Measurements from ENCODE around the gene PITPNM3. TPM values are rescaled to one million over a fixed set of nuclear protein-coding genes. Genes with fewer than 3 reads are reported as not detected.
A peak's percentile ranks its signal among the peaks of the same experiment; 100 is the strongest.

PITPNM3 gene
- total and polyA plus RNA-seq, 2 experiments from 2014 or later, result 1.0 to 1.5 TPM

GRCh38 chr17:6532441-6532885 lies 23.9 kb downstream of the PITPNM3 start (continued):
- no peak for TF ChIP-seq REST (IDR thresholded peaks at IDR 0.05; ENCODE audit: unreplicated experiment)
- no peak for TF ChIP-seq JUNB (IDR thresholded peaks at IDR 0.05; ENCODE audit: unreplicated experiment)

GRCh38 chr17:6531575-6531974 lies 24.8 kb downstream of the PITPNM3 start:
- H3K4me3 Mint-ChIP-seq, result no peak overlapping the region
- no peaks in the 10 kb centered on the region for H3F3A ChIP-seq (replicated peaks; ENCODE audit: low read depth)
- H3K36me3 Mint-ChIP-seq (ENCODE audit: low read depth), result no peaks in the 10 kb centered on the region
- H3K4me3 ChIP-seq, result no peak overlapping the region
- no peaks in the 10 kb centered on the region for H3K9me3 Mint-ChIP-seq
- no peaks in the 10 kb centered on the region for H3K27me3 ChIP-seq (ENCODE audit: insufficient read depth)
- 0 out of 2 replicates have a peak, but pooled peaks cover 3% of the 10 kb centered on the region for H3K9me2 ChIP-seq (ENCODE audit: insufficient read depth)
- H3K36me3 ChIP-seq (ENCODE audit: insufficient read depth), result no peaks in the 10 kb centered on the region
- H3K4me2 ChIP-seq, result no peak overlapping the region
- ATAC-seq, result no peak
- H3K79me2 ChIP-seq (replicated peaks; ENCODE audit: insufficient read depth), result no peaks in the 10 kb centered on the region
- H2AFZ ChIP-seq, result no peak overlapping the region
- no peak for TF ChIP-seq CREB1 (CRISPR knock-in tag; IDR thresholded peaks at IDR 0.05; ENCODE audit: low read depth)
- no peak for TF ChIP-seq ZNF114 (CRISPR knock-in tag; IDR thresholded peaks at IDR 0.05)
- TF ChIP-seq POLR2AphosphoS5 (IDR thresholded peaks at IDR 0.05; ENCODE audit: low read depth), result no peak
- TF ChIP-seq CTCF (conservative IDR thresholded peaks at IDR 0.05; ENCODE audit: low read depth in 2 of 2), result no peak
- TF ChIP-seq NANOG (IDR thresholded peaks at IDR 0.05; ENCODE audit: borderline replicate concordance), result no peak
- no peak for DNase-seq (ENCODE audit: low spot score)
- no peak overlapping the region for H3K27ac ChIP-seq (ENCODE audit: low read depth)
- peaks cover 16% of the 10 kb centered on the region for H3K27me3 Mint-ChIP-seq (ENCODE audit: insufficient read depth, low read depth, poor library complexity)
- H3K4me1 ChIP-seq (ENCODE audit: insufficient read depth), result peaks cover 5% of the 10 kb centered on the region; the same call in 1 of the 2 replicates
- no peak overlapping the region for H3K27ac Mint-ChIP-seq
- peaks cover 13% of the 10 kb centered on the region; the same call in 2 of the 3 replicates for H3K4me1 Mint-ChIP-seq
- no peaks in the 10 kb centered on the region for H4K20me1 ChIP-seq (replicated peaks; ENCODE audit: insufficient read depth)

- Histone ChIP-seq H3K27ac (ENCODE audit: low read depth) (no peak overlapping the region), H3F3A (replicated peaks; ENCODE audit: low read depth) (no peaks in the 10 kb centered on the region), H3K4me2 (peak overlapping the region; percentile 60; the same call in 1 of the 2 replicates), H3K4me3 (no peak overlapping the region), H3K79me2 (replicated peaks; ENCODE audit: insufficient read depth) (no peaks in the 10 kb centered on the region), H2AFZ (peak overlapping the region; percentile 10; the same call in 1 of the 2 replicates), H3K9me2 (ENCODE audit: insufficient read depth) (peaks cover 10% of the 10 kb centered on the region; the same call in 1 of the 2 replicates), H3K4me1 (ENCODE audit: insufficient read depth) (peaks cover 5% of the 10 kb centered on the region; the same call in 1 of the 2 replicates), H3K36me3 (ENCODE audit: insufficient read depth) (no peaks in the 10 kb centered on the region), H3K27me3 (ENCODE audit: insufficient read depth) (no peaks in the 10 kb centered on the region), H4K20me1 (replicated peaks; ENCODE audit: insufficient read depth) (no peaks in the 10 kb centered on the region)
- H3K36me3 Mint-ChIP-seq (ENCODE audit: low read depth), result no peaks in the 10 kb centered on the region
- H3K27me3 Mint-ChIP-seq (ENCODE audit: insufficient read depth, low read depth, poor library complexity), result peaks cover 15% of the 10 kb centered on the region
- peak; percentile 54 for ATAC-seq
- no peaks in the 10 kb centered on the region for H3K9me3 Mint-ChIP-seq
- peak overlapping the region; percentile 51 for H3K4me3 Mint-ChIP-seq
- no peak for DNase-seq (ENCODE audit: low spot score)
- H3K27ac Mint-ChIP-seq, result no peak overlapping the region
- H3K4me1 Mint-ChIP-seq, result peaks cover 13% of the 10 kb centered on the region; the same call in 2 of the 3 replicates
- TF ChIP-seq POLR2AphosphoS5 (IDR thresholded peaks at IDR 0.05; ENCODE audit: low read depth), result no peak
- no peak for TF ChIP-seq EZH2phosphoT487 (IDR thresholded peaks at IDR 0.05; ENCODE audit: unreplicated experiment)
- no peak for TF ChIP-seq NANOG (IDR thresholded peaks at IDR 0.05; ENCODE audit: borderline replicate concordance)
Measured at GRCh38 chr17:6530324-6530920, 25.9 kb downstream of the PITPNM3 start.
